ENCODE measurements around the gene ARHGAP32.

Gene ARHGAP32

GRCh38 chr11:128939591-128939990 is 252.5 kb downstream of the ARHGAP32 start:
- H3K4me3 ChIP-seq (ENCODE audit: low read depth, low read length): no peak overlapping the region
- TF ChIP-seq MYC (IDR thresholded peaks at IDR 0.05; ENCODE audit: low read depth, low read length): no peak
- TF ChIP-seq POLR2A (IDR thresholded peaks at IDR 0.05; ENCODE audit: extremely low read depth, insufficient read length): no peak
- TF ChIP-seq MAX (IDR thresholded peaks at IDR 0.05; ENCODE audit: low read depth, low read length): no peak
- TF ChIP-seq CTCF (IDR thresholded peaks at IDR 0.05; ENCODE audit: low read depth, low read length): no peak
- DNase-seq (ENCODE audit: low read depth): no peak

- TF ChIP-seq POLR2A (IDR thresholded peaks at IDR 0.05; ENCODE audit: extremely low read depth, insufficient read length) (no peak), MYC (IDR thresholded peaks at IDR 0.05; ENCODE audit: low read depth, low read length) (no peak), CTCF (IDR thresholded peaks at IDR 0.05; ENCODE audit: low read depth, low read length) (no peak), MAX (IDR thresholded peaks at IDR 0.05; ENCODE audit: low read depth, low read length) (no peak)
- no peak overlapping the region for H3K4me3 ChIP-seq (ENCODE audit: low read depth, low read length)
- no peak for DNase-seq (ENCODE audit: low read depth)
Observed at GRCh38 chr11:128938156-128938885, 253.8 kb downstream of the ARHGAP32 start.

- H3K4me3 ChIP-seq (ENCODE audit: low read depth, low read length): no peak overlapping the region
- TF ChIP-seq MYC (IDR thresholded peaks at IDR 0.05; ENCODE audit: low read depth, low read length) (no peak), MAX (IDR thresholded peaks at IDR 0.05; ENCODE audit: low read depth, low read length) (no peak), CTCF (IDR thresholded peaks at IDR 0.05; ENCODE audit: low read depth, low read length) (no peak), POLR2A (IDR thresholded peaks at IDR 0.05; ENCODE audit: extremely low read depth, insufficient read length) (no peak)
- no peak for DNase-seq (ENCODE audit: low read depth)
Observed at GRCh38 chr11:128937480-128937879, 254.6 kb downstream of the ARHGAP32 start.

GRCh38 chr11:128936606-128937251 is 255.4 kb downstream of the ARHGAP32 start:
- DNase-seq (ENCODE audit: low read depth): no peak
- no peak overlapping the region for H3K4me3 ChIP-seq (ENCODE audit: low read depth, low read length)
- no peak for TF ChIP-seq CTCF (IDR thresholded peaks at IDR 0.05; ENCODE audit: low read depth, low read length)
- TF ChIP-seq MAX (IDR thresholded peaks at IDR 0.05; ENCODE audit: low read depth, low read length): no peak
- TF ChIP-seq POLR2A (IDR thresholded peaks at IDR 0.05; ENCODE audit: extremely low read depth, insufficient read length): no peak
- no peak for TF ChIP-seq MYC (IDR thresholded peaks at IDR 0.05; ENCODE audit: low read depth, low read length)

GRCh38 chr11:128934926-128935325 is 257.2 kb downstream of the ARHGAP32 start:
- no peak overlapping the region for H3K4me3 ChIP-seq (ENCODE audit: low read depth, low read length)
- DNase-seq (ENCODE audit: low read depth): no peak
- no peak for TF ChIP-seq MAX (IDR thresholded peaks at IDR 0.05; ENCODE audit: low read depth, low read length)
- TF ChIP-seq POLR2A (IDR thresholded peaks at IDR 0.05; ENCODE audit: extremely low read depth, insufficient read length): no peak
- no peak for TF ChIP-seq MYC (IDR thresholded peaks at IDR 0.05; ENCODE audit: low read depth, low read length)
- TF ChIP-seq CTCF (IDR thresholded peaks at IDR 0.05; ENCODE audit: low read depth, low read length): no peak

Measured in NB4 (cell line).